ENCODE data around the gene DLEC1.
"Not testable (repeated sequence)": the region's sequence is repeated elsewhere in the genome, so short reads cannot be mapped to it uniquely, and the experiment has no call there.

DLEC1 gene

DNA sequence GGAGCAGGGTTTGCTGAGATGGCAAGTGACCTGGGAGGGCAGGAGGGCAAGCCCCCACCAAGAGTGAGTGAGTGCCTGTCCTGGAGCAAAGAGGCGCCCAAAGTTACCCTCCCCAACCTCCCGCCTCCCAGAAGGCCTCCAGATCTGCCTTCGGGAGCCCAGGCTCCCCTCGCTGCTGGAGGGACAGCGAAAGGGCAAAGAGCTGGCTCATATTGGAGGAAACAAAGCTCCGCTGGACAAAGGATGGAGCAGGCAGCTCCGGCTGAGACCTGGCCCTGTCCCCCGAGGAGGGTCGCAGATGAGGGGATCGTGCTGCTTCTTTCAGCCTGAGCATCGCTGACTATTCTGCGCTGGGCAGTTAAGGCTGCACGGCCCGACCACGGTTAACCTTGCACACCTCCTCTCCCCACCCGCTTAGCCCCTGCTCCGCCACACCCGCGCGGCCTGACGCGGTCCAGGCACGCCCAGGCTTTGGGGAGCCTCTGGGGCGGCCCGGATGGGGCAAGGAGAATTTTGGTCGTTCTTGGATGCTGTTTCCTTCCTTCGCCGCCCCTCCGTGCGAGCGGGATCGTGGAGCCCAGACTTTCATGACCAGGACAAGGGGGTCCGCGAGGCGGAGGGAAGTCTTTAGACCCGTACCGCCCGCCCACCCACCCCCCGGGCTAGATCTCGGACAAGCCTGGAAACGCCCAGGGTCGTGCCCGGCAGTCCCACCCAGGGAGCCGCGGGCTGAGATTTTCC, 10.2 kb upstream of the DLEC1 start:
- CTCF ChIA-PET, result no interaction called here
- TF ChIP-seq, protein P1, sequence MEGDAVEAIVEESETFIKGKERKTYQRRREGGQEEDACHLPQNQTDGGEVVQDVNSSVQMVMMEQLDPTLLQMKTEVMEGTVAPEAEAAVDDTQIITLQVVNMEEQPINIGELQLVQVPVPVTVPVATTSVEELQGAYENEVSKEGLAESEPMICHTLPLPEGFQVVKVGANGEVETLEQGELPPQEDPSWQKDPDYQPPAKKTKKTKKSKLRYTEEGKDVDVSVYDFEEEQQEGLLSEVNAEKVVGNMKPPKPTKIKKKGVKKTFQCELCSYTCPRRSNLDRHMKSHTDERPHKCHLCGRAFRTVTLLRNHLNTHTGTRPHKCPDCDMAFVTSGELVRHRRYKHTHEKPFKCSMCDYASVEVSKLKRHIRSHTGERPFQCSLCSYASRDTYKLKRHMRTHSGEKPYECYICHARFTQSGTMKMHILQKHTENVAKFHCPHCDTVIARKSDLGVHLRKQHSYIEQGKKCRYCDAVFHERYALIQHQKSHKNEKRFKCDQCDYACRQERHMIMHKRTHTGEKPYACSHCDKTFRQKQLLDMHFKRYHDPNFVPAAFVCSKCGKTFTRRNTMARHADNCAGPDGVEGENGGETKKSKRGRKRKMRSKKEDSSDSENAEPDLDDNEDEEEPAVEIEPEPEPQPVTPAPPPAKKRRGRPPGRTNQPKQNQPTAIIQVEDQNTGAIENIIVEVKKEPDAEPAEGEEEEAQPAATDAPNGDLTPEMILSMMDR (IDR thresholded peaks at IDR 0.05; ENCODE audit: control extremely low read depth, extremely low read depth, low read depth, missing control alignments), result no peak
- no peak for DNase-seq (ENCODE audit: extremely low spot score)
- POLR2A ChIA-PET, result no interaction called here

DNA sequence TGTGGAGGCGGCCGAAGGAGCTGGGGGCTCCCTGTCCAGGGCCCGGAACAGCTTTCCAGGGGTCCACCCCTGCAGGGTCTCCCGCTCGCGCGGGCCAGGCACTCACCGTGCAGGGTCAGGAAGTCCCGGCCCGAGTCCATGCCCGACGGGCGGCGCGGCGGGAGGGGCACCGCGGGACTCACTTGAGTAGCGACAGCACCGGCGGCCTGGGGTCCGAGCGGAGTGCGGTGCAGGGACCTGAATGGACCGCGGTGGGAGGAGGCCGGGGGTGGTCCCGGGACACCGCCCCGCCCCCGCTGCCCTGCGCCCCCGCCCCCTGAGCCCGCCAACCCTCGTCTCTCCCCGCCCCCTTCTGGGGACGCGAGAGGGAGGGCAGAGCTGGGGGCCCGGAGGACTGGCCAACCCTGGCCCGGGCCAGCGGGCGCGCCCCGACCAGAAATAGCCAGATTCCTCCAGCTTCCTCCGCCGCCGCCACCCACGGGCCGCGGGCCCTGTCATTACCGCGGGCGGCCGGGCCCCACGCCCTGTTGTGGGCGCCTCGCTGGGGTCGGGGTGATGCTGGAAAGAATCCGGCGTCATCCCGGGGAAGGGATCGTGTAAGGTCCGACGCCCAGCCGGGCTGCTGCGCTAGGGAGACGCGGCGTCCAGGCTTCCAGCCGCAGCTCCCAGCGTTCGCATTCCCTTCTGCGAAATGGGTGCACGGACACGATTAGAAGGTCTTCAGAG, 9.4 kb upstream of the DLEC1 start, which contains the start of gene PLCD1:
PLCD1 (minus strand) TSS at position 243 of the 726 bp plus-strand sequence; CDS start at position 140, 103 bp downstream.
- ChIA-PET CTCF (interaction anchor here (1.0 kb wide), 1 partner anchor 12 kb away, joined by 3 read pairs; no protein-coding TSS in a partner anchor), POLR2A (no interaction called here)
- TF ChIP-seq, protein P1 (IDR thresholded peaks at IDR 0.05; ENCODE audit: control extremely low read depth, extremely low read depth, low read depth, missing control alignments), result no peak
- no peak for DNase-seq (ENCODE audit: extremely low spot score)

DNA sequence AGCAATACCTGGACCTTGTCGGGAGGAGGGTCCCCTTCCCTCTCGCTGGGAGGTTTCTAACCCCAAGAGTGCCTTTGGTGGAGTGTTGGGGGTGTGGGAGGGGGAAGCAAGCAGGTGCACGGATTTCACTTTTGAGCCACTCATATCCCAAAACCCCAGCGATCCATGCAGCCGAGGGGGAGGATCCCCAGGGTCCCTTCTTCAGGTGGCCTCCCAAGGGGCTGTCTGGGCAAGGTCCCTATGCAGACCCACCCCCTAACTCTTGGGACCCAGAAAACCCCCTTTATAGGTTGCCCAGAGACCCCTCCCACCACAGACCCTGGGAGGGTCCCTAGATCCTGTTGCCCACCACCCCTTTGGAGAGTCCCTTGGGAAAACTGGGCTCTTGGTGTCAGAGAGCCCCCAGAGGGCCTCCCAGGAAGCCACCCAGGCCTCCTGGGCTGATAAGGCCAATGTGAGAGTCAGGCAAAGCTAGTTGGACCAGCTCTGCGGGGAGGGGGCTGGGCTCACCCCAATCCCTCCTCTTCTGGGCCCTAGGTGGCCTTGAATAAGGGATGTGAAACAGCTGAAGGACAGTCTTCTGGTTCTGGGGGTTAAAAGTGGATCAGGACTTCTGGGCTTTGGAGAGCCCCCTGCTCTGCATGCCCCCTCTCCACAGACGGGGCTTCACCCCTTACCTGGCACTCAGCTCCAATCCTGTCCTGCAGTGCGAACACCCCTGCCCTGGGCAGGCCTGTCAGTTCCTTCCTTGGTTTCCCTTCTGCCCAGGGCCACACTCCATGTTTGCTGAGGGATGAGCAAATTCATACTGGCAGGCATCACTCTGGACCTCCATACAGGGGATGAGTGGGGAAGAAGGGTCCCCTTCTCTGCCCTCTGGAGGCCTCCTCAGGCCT, 8.6 kb upstream of the DLEC1 start:
- POLR2A ChIA-PET, result no interaction called here
- DNase-seq (ENCODE audit: extremely low spot score), result no peak
- CTCF ChIA-PET, result interaction anchor here (0.9 to 1.0 kb wide), 2 partner anchors 11 to 63 kb away, joined by 3 read pairs; no protein-coding TSS in a partner anchor
- TF ChIP-seq, protein P1 (IDR thresholded peaks at IDR 0.05; ENCODE audit: control extremely low read depth, extremely low read depth, low read depth, missing control alignments), result no peak

DNA sequence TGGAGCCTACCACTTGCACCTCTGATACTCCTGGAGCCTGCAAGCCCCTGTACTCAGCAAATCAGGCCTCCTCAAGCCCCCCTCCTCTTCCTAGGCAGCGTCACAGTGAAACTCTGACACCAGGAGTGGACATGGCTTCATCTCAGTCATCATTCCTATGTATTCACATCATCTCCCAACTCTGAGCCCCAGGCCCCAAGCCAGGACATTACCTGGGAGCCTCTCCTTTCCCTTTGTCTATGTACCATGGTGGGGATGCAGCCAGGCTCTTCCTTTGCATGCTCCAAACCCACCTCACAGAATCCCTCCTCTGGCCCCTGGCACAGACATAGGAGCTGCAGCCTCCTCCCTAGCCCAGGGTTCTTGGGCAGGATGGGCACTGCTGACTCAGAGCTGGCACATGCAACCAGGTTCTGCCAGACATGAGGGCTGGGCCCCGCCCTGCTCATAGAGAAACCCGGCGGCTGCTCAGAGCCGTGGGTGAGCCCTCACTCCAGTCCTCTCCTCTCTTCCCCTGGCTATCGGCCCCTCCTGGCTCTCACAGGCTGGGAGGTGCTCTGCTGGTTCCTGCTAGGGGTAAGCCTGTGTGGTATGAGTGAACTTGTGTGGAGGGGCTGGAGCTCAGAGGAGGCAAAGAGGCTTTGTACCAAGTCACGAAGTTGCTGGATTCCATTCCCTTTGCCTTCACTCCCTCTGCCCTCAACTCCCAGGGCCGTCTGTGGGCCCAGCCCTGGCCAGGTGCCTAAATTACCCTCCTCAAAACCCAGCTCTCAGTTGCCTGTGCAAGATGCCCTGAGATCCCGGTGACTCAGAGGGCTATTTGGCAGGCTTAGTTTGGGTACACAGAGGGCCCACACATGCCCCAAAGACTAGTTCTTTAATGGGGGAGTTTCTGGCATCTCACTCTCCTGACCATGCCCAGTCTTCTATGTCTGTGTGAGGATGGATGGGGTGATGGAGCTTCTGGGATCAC, 7.7 kb upstream of the DLEC1 start:
- POLR2A ChIA-PET, result interaction anchor here (0.6 kb wide), 1 partner anchor 891 kb away, joined by 3 read pairs; no protein-coding TSS in a partner anchor
- CTCF ChIA-PET, result interaction anchor here (0.9 to 1.6 kb wide), 3 partner anchors 10 to 64 kb away, joined by 3 read pairs; no protein-coding TSS in a partner anchor
- TF ChIP-seq, protein P1 (IDR thresholded peaks at IDR 0.05; ENCODE audit: control extremely low read depth, extremely low read depth, low read depth, missing control alignments), result no peak
- no peak for DNase-seq (ENCODE audit: extremely low spot score)

DNA sequence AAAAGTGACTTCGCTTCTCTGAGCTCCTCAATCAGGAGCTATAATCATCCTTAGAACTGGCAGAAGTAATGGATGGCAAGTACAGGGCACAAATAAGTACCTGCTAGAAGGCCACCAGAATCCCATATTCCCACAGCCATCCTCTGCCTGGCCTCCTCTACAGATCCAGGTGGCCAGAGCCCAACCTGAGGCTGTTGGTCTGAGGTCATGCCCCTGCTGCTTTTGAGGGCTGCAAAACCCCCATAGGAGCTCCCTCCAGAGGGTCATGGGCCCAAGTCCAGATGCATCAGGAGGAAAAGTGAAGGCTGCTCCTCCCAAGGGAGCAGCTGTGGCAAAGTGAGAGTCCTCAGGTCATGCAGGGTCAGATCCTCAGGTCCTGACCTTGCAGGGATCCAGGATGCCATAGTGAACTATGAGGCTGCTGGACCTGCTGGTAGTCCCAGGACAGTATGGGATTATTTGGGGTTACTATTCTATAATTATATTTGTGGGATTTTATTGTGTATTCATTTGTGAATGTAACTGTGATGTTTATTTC, 6.6 kb upstream of the DLEC1 start:
- TF ChIP-seq, protein P1 (IDR thresholded peaks at IDR 0.05; ENCODE audit: control extremely low read depth, extremely low read depth, low read depth, missing control alignments), result no peak
- ChIA-PET POLR2A (no interaction called here), CTCF (interaction anchor here (1.6 kb wide), 1 partner anchor 58 kb away, joined by 3 read pairs; no protein-coding TSS in a partner anchor)
- no peak for DNase-seq (ENCODE audit: extremely low spot score)

DNA sequence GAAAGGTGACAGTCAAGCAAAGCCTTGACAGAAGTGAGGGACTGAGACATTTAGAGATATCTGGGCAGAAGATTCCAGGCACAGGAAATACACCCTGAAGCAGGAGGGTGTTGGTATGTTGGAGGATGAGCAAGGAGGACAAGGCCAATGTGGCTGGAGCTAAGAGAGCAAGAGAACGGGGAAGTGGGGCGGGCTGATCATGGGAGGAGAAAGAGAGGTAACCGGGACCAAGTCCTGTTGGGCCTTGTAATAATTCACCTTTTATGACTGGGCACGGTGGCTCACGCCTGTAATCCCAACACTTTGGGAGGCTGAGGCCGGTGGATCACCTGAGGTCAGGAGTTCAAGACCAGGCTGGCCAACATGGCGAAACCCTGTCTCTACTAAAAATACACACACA, 5.4 kb upstream of the DLEC1 start:
- CTCF ChIA-PET, result interaction anchor here (1.8 to 2.4 kb wide), 2 partner anchors 37 to 59 kb away, joined by 5 to 6 read pairs; no protein-coding TSS in a partner anchor
- POLR2A ChIA-PET; DNase-seq (ENCODE audit: extremely low spot score): not testable (repeated sequence)

DNA sequence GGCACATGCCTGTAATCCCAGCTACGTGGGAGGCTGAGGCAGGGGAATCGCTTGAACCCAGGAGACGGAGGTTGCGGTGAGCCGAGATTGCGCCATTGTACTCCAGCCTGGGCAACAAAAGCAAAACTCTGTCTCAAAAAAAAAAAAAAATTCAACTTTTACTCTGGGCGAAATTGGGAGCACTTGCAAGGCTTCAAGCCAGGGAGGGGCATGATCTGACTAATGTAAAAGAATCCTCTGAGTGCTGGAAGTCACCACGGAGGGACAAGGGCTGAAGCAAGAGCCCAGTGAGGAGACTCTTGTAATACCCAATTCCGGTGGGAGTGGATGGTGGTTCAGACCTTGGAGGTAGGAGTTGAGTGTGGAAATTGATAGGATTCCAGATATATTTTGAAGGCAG, 4.7 kb upstream of the DLEC1 start:
- POLR2A ChIA-PET; DNase-seq (ENCODE audit: extremely low spot score): not testable (repeated sequence)
- CTCF ChIA-PET, result interaction anchor here (1.0 to 2.4 kb wide), 3 partner anchors 11 to 60 kb away, joined by 3 to 6 read pairs (median 5); no protein-coding TSS in a partner anchor

All from GM10248 (cell line).